ENCODE data around the gene TCN2.

TCN2 gene

GRCh38 chr22:30574997-30575671, 31.8 kb upstream of the TCN2 start:
- no peak for TF ChIP-seq EZH2phosphoT487 (conservative IDR thresholded peaks at IDR 0.05; ENCODE audit: low read length)
- no peak for TF ChIP-seq CTCF (IDR thresholded peaks at IDR 0.05; ENCODE audit: insufficient read depth, low read length, poor library complexity, severe bottlenecking)
- H3K9me3 ChIP-seq (ENCODE audit: insufficient read depth, low read length) = no peaks in the 10 kb centered on the region
- H3K9me2 ChIP-seq (replicated peaks; ENCODE audit: insufficient read depth, low read length) = no peaks in the 10 kb centered on the region
- H3K27me3 ChIP-seq (ENCODE audit: low read length) = no peaks in the 10 kb centered on the region
- no peak overlapping the region for H3K4me2 ChIP-seq (ENCODE audit: low read depth, low read length, poor library complexity, severe bottlenecking)
- H3K9ac ChIP-seq (ENCODE audit: low read length) = no peak overlapping the region
- no peaks in the 10 kb centered on the region for H4K20me1 ChIP-seq (ENCODE audit: low read depth, low read length)
- H3K79me2 ChIP-seq (ENCODE audit: insufficient read depth, low read length) = no peaks in the 10 kb centered on the region
- no peaks in the 10 kb centered on the region for H3F3A ChIP-seq (ENCODE audit: insufficient read depth)
- no peak overlapping the region for H3K27ac ChIP-seq (ENCODE audit: low read depth, low read length)
- H3K4me3 ChIP-seq (ENCODE audit: insufficient read depth, low read length, poor library complexity, severe bottlenecking) = no peak overlapping the region
- H2AFZ ChIP-seq (ENCODE audit: low read depth, low read length, severe bottlenecking) = no peak overlapping the region
- no peaks in the 10 kb centered on the region for H3K36me3 ChIP-seq (ENCODE audit: low read length)

- no peaks in the 10 kb centered on the region for H3K79me2 ChIP-seq (ENCODE audit: insufficient read depth, low read length)
- H4K20me1 ChIP-seq (ENCODE audit: low read depth, low read length) = no peaks in the 10 kb centered on the region
- no peaks in the 10 kb centered on the region for H3K27me3 ChIP-seq (ENCODE audit: low read length)
- no peaks in the 10 kb centered on the region for H3K9me3 ChIP-seq (ENCODE audit: insufficient read depth, low read length)
- no peak overlapping the region for H3K4me3 ChIP-seq (ENCODE audit: insufficient read depth, low read length, poor library complexity, severe bottlenecking)
- no peak overlapping the region for H3K4me2 ChIP-seq (ENCODE audit: low read depth, low read length, poor library complexity, severe bottlenecking)
- H3K9me2 ChIP-seq (replicated peaks; ENCODE audit: insufficient read depth, low read length) = no peaks in the 10 kb centered on the region
- no peak overlapping the region for H3K9ac ChIP-seq (ENCODE audit: low read length)
- TF ChIP-seq EZH2phosphoT487 (conservative IDR thresholded peaks at IDR 0.05; ENCODE audit: low read length) (no peak), CTCF (IDR thresholded peaks at IDR 0.05; ENCODE audit: insufficient read depth, low read length, poor library complexity, severe bottlenecking) (no peak)
- H3K27ac ChIP-seq (ENCODE audit: low read depth, low read length) = no peak overlapping the region
- no peaks in the 10 kb centered on the region for H3K36me3 ChIP-seq (ENCODE audit: low read length)
- no peak overlapping the region for H2AFZ ChIP-seq (ENCODE audit: low read depth, low read length, severe bottlenecking)
- H3F3A ChIP-seq (ENCODE audit: insufficient read depth) = no peaks in the 10 kb centered on the region
These were observed 31.1 kb upstream of the TCN2 start for GRCh38 chr22:30575859-30576258.

GRCh38 chr22:30578481-30578880, 28.5 kb upstream of the TCN2 start:
- Histone ChIP-seq H3K79me2 (ENCODE audit: insufficient read depth, low read length) (no peaks in the 10 kb centered on the region), H3K4me2 (ENCODE audit: low read depth, low read length, poor library complexity, severe bottlenecking) (no peak overlapping the region), H3K36me3 (ENCODE audit: low read length) (no peaks in the 10 kb centered on the region), H3F3A (ENCODE audit: insufficient read depth) (no peaks in the 10 kb centered on the region), H2AFZ (ENCODE audit: low read depth, low read length, severe bottlenecking) (no peak overlapping the region), H3K9me2 (replicated peaks; ENCODE audit: insufficient read depth, low read length) (no peaks in the 10 kb centered on the region), H3K9ac (ENCODE audit: low read length) (no peak overlapping the region), H3K27ac (ENCODE audit: low read depth, low read length) (no peak overlapping the region), H4K20me1 (ENCODE audit: low read depth, low read length) (no peaks in the 10 kb centered on the region), H3K9me3 (ENCODE audit: insufficient read depth, low read length) (no peaks in the 10 kb centered on the region), H3K27me3 (ENCODE audit: low read length) (no peaks in the 10 kb centered on the region), H3K4me3 (ENCODE audit: insufficient read depth, low read length, poor library complexity, severe bottlenecking) (no peak overlapping the region)
- no peak for TF ChIP-seq EZH2phosphoT487 (conservative IDR thresholded peaks at IDR 0.05; ENCODE audit: low read length)
- no peak for TF ChIP-seq CTCF (IDR thresholded peaks at IDR 0.05; ENCODE audit: insufficient read depth, low read length, poor library complexity, severe bottlenecking)

All from SU-DHL-6 (cell line).